GM18505 (cell line): ENCODE results near the gene MAP6D1.
"Not testable (repeated sequence)": the region's sequence is repeated elsewhere in the genome, so short reads cannot be mapped to it uniquely, and the experiment has no call there.

Experiments used
- ATAC-seq: cut with Tn5 transposase; IDR thresholded peaks from one replicate; pipeline ENCODE4 v1.9.1; 2021; ENCODE audit not compliant: unreplicated experiment
- POLR2A ChIP-seq: IDR thresholded peaks from 4 replicates; pipeline ENCODE4 v1.6.1; 2011; ENCODE audit warnings: borderline replicate concordance; ENCODE audit not compliant: insufficient read depth, insufficient read length; ENCODE audit errors: extremely low read depth

Gene MAP6D1

GRCh38 chr3:183799461-183799860, 25.9 kb downstream of the MAP6D1 start:
- no peak for ATAC-seq

GRCh38 chr3:183797996-183798395, 27.4 kb downstream of the MAP6D1 start:
- no peak for ATAC-seq
- TF ChIP-seq POLR2A = no peak

More at GRCh38 chr3:183799461-183799860, 25.9 kb downstream of the MAP6D1 start:
- no peak for TF ChIP-seq POLR2A

GRCh38 chr3:183796372-183796771, 29.0 kb downstream of the MAP6D1 start:
- no peak for ATAC-seq
- no peak for TF ChIP-seq POLR2A

- ATAC-seq = no peak
- TF ChIP-seq POLR2A = no peak
These were observed 30.9 kb downstream of the MAP6D1 start for GRCh38 chr3:183794452-183794851.

DNA sequence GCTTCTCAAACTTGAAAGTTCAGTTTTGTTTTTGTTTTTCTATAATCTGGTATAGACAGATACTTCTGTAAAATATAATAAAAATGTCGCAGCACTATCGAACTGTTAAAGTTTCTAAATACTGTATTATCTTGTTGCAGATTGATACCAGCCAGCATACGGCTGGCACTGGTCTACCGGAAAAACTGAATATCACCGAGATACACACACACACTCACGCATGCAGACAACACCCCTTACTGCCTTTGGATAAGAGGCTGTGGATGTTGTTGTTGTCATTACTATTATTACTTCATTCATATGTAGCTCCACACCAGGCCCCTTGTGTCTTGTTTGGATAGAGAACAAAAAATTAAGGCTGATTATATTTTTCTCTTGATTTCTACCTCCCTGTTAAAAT, 32.4 kb downstream of the MAP6D1 start:
- TF ChIP-seq POLR2A = no peak
- no peak for ATAC-seq

DNA sequence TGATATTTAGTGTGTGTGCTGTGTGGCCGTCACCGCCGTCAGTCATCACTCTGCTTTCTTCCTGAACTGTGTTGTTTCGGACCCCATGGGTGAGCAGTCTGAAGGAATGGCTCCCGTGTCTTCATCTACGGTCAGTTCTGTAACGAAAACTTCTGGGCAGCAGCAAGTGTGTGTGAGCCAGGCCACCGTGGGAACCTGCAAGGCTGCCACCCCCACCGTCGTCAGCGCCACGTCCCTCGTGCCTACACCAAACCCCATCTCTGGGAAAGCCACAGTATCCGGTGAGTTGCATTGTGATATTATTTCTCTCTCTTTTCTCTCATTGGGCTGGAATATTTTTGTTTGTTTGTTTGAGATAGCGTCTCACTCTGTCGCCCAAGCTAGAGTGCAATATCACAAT, 34.7 kb downstream of the MAP6D1 start:
- ATAC-seq = no peak
- TF ChIP-seq POLR2A = no peak

GRCh38 chr3:183789826-183790225, 35.6 kb downstream of the MAP6D1 start:
- no peak for TF ChIP-seq POLR2A
- no peak for ATAC-seq

- not testable (repeated sequence) for ATAC-seq
These were observed 40.9 kb downstream of the MAP6D1 start for GRCh38 chr3:183784503-183784902.

DNA sequence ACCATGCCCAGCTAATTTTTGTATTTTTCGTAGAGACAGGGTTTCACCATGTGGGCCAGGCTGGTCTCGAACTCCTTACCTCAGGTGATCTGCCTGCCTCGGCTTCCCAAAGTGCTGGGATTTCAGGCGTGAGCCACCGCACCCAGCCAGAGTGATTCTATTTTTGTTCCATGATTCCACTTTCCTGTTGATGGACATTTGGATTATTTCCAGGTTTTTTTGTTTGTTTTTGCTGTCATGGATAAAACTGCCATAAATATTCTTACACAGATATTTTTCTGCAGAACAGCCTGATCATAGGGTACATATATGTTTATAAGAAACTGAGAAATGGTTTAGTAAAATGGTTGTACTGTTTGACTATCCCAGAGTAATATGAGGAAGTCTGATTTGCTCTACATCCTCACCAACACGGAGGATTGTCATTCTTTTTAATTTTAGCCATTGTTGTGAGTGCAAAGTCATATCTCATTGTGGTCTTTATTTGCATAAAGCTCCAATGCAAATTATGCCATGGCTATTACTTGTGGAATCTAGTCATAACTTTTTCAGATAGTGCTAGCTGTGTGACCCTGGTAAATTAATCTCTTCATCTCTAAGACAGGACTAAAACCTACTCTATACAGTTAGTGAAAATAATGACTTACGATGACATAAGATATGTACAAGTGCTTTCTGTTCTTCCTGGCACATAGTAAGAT, 42.7 kb downstream of the MAP6D1 start:
- TF ChIP-seq POLR2A = no peak
- no peak for ATAC-seq

GRCh38 chr3:183781246-183781645, 44.1 kb downstream of the MAP6D1 start:
- no peak for ATAC-seq
- TF ChIP-seq POLR2A = no peak

DNA sequence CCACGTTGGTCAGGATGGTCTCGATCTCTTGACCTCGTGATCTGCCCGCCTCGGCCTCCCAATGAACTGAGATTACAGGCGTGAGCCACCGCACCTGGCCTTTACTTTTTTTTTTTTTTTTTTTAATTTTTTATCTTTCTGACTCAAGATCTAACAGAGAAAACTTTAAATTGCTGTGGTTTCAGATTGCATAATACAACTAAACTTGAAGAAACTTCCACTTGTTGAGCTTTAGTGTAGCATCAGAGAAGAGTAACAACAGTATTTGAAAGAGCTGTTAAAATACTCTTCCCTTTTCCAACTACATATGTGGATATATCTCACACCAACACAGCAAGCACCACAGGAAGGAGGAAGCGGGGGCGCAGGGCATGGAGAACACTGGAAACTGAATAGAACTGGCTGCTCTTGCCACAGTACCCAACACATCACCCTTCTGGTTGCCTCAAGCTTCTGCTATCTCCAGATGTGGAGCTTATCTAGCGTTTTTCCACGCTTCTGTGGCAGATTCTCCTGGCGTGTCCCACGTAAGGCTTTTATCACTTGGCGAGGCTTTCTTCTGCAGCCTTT, 45.4 kb downstream of the MAP6D1 start:
- no peak for TF ChIP-seq POLR2A
- no peak for ATAC-seq

- no peak for ATAC-seq
- no peak for TF ChIP-seq POLR2A
These were observed 48.3 kb downstream of the MAP6D1 start for GRCh38 chr3:183777016-183777618.

- ATAC-seq = not testable (repeated sequence)
These were observed 48.9 kb downstream of the MAP6D1 start for GRCh38 chr3:183776451-183776850.

DNA sequence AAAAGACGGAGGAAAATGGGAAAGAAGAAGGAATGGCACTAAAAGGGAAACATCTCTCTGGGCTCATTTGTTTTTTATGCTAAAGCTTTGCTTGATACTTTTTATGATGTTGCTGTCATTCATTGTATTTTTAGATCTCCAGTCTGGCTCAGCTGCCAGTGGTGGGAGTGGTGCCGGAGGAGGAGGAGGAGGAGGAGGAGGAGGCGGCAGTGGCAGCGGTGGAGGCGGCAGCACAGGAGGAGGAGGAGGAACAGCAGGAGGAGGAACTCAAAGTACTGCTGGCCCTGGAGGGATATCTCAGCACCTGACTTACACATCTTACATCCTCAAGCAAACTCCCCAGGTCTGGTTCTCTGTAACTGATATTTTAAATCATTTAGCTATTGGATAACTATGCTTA, 49.6 kb downstream of the MAP6D1 start:
- no peak for TF ChIP-seq POLR2A
- no peak for ATAC-seq

GRCh38 chr3:183774631-183775030, 50.7 kb downstream of the MAP6D1 start:
- ATAC-seq = no peak
- TF ChIP-seq POLR2A = no peak

- no peak for TF ChIP-seq POLR2A
These were observed 55.9 kb downstream of the MAP6D1 start for GRCh38 chr3:183769453-183769852.

More at GRCh38 chr3:183769453-183769852, 55.9 kb downstream of the MAP6D1 start:
- ATAC-seq = no peak
